NCI-H2107 (cell line): ENCODE measurements around the gene SMIM31.

Source experiments
- DNase-seq: peaks from one replicate; lab custom pipeline; 2025; lab: John Stamatoyannopoulos, UW

The SMIM31 gene

GRCh38 chr4:164753873-164754488, at the start of gene SMIM31:
TSS of gene SMIM31 (plus strand) at chr4:164754131. CDS start at chr4:164770444, 16,313 bp downstream.
- no peak for DNase-seq

GRCh38 chr4:164706675-164707074, 47.3 kb upstream of the SMIM31 start:
- DNase-seq = no peak

GRCh38 chr4:164716901-164717300, 37.0 kb upstream of the SMIM31 start:
- DNase-seq = no peak

GRCh38 chr4:164718827-164719226, 35.1 kb upstream of the SMIM31 start:
- no peak for DNase-seq

- no peak for DNase-seq
These were observed 28.9 kb upstream of the SMIM31 start for GRCh38 chr4:164725066-164725465.

- DNase-seq = no peak
These were observed 23.1 kb upstream of the SMIM31 start for GRCh38 chr4:164730705-164731393.

GRCh38 chr4:164731827-164732474, 22.0 kb upstream of the SMIM31 start:
- no peak for DNase-seq

GRCh38 chr4:164734484-164734883, 19.4 kb upstream of the SMIM31 start:
- no peak for DNase-seq

- DNase-seq = no peak
These were observed 5.6 kb upstream of the SMIM31 start for GRCh38 chr4:164748375-164748774.

GRCh38 chr4:164755432-164755831, 1.5 kb downstream of the SMIM31 start:
- no peak for DNase-seq

GRCh38 chr4:164756686-164757085, 2.8 kb downstream of the SMIM31 start:
- DNase-seq = no peak

- DNase-seq = no peak
These were observed 7.3 kb downstream of the SMIM31 start for GRCh38 chr4:164761241-164761640.

GRCh38 chr4:164761746-164762275, 7.9 kb downstream of the SMIM31 start:
- DNase-seq = no peak

GRCh38 chr4:164765096-164765495, 11.2 kb downstream of the SMIM31 start:
- no peak for DNase-seq

- no peak for DNase-seq
These were observed 11.9 kb downstream of the SMIM31 start for GRCh38 chr4:164765833-164766232.

- no peak for DNase-seq
These were observed 14.6 kb downstream of the SMIM31 start for GRCh38 chr4:164768516-164768915.

GRCh38 chr4:164770010-164770724, 16.2 kb downstream of the SMIM31 start:
- no peak for DNase-seq

- DNase-seq = no peak
These were observed 17.2 kb downstream of the SMIM31 start for GRCh38 chr4:164771088-164771487.

- no peak for DNase-seq
These were observed 18.1 kb downstream of the SMIM31 start for GRCh38 chr4:164772076-164772475.

GRCh38 chr4:164779080-164779479, 25.1 kb downstream of the SMIM31 start:
- DNase-seq = no peak

GRCh38 chr4:164779811-164780216, 25.9 kb downstream of the SMIM31 start:
- no peak for DNase-seq

GRCh38 chr4:164780839-164781238, 26.9 kb downstream of the SMIM31 start:
- DNase-seq = no peak
